ENCODE results near the gene RETREG3. TPM values are rescaled to one million over a fixed set of nuclear protein-coding genes. Genes with fewer than 3 reads are reported as not detected.
"Not testable (repeated sequence)": the region's sequence is repeated elsewhere in the genome, so short reads cannot be mapped to it uniquely, and the experiment has no call there.

The RETREG3 gene
- total RNA-seq, 1 donor from 2014 or later: 21.4 TPM

GRCh38 chr17:42618442-42619150, 9.4 kb upstream of the RETREG3 start:
- ATAC-seq (ENCODE audit: poor library complexity) (peak; percentile 95), DNase-seq (peak; percentile 72)
- intact Hi-C loops (cut with DNase I): no loop called here

GRCh38 chr17:42617956-42618431, 8.8 kb upstream of the RETREG3 start:
- intact Hi-C loops (cut with DNase I): no loop called here
- ATAC-seq (ENCODE audit: poor library complexity): peak; percentile 32
- DNase-seq: no peak

- ATAC-seq (ENCODE audit: poor library complexity) (no peak), DNase-seq (no peak)
- intact Hi-C loops (cut with DNase I): no loop called here
Measured at GRCh38 chr17:42613699-42614295, 4.6 kb upstream of the RETREG3 start.

- intact Hi-C loops (cut with DNase I): no loop called here
- DNase-seq (no peak), ATAC-seq (ENCODE audit: poor library complexity) (no peak)
Measured at GRCh38 chr17:42612013-42612412, 2.8 kb upstream of the RETREG3 start.

- peak; percentile 29 for ATAC-seq (ENCODE audit: poor library complexity)
- DNase-seq: not testable (repeated sequence)
- intact Hi-C loops (cut with DNase I): loop anchor here (5.0 kb wide), 1 partner anchor 67 kb away; the partner anchor contains the start of gene PLEKHH3
Measured at GRCh38 chr17:42609814-42610801, 934 bp upstream of the RETREG3 start.

- peak; percentile 48 for DNase-seq
- ATAC-seq (ENCODE audit: poor library complexity): peak; percentile 68
- intact Hi-C loops (cut with DNase I): loop anchor here (5.0 kb wide), 1 partner anchor 69 kb away; the partner anchor contains the start of gene PLEKHH3
Measured at GRCh38 chr17:42608305-42609181, 631 bp downstream of the RETREG3 start.

GRCh38 chr17:42607769-42608168, 1.4 kb downstream of the RETREG3 start:
- ATAC-seq (ENCODE audit: poor library complexity) (no peak), DNase-seq (no peak)
- intact Hi-C loops (cut with DNase I): loop anchor here (5.0 kb wide), 1 partner anchor 70 kb away; the partner anchor contains the start of gene PLEKHH3

- ATAC-seq (ENCODE audit: poor library complexity) (no peak), DNase-seq (no peak)
- intact Hi-C loops (cut with DNase I): no loop called here
Measured at GRCh38 chr17:42603318-42603717, 5.9 kb downstream of the RETREG3 start.

GRCh38 chr17:42598905-42599304, 10.3 kb downstream of the RETREG3 start:
- ATAC-seq (ENCODE audit: poor library complexity): peak; percentile 90
- no peak for DNase-seq
- intact Hi-C loops (cut with DNase I): no loop called here

- intact Hi-C loops (cut with DNase I): no loop called here
- no peak for ATAC-seq (ENCODE audit: poor library complexity)
- no peak for DNase-seq
Measured at GRCh38 chr17:42596386-42596785, 12.8 kb downstream of the RETREG3 start.

GRCh38 chr17:42591411-42591810, 17.8 kb downstream of the RETREG3 start:
- DNase-seq (no peak), ATAC-seq (ENCODE audit: poor library complexity) (no peak)
- intact Hi-C loops (cut with DNase I): no loop called here

- DNase-seq (no peak), ATAC-seq (ENCODE audit: poor library complexity) (no peak)
- intact Hi-C loops (cut with DNase I): no loop called here
Measured at GRCh38 chr17:42590886-42591285, 18.3 kb downstream of the RETREG3 start.

- intact Hi-C loops (cut with DNase I): loop anchor here (5.0 to 10.0 kb wide), 2 partner anchors 96 to 178 kb away; partner anchors contain the start of genes CCR10, CNTNAP1 and RAMP2
- DNase-seq (no peak), ATAC-seq (ENCODE audit: poor library complexity) (no peak)
Measured at GRCh38 chr17:42586514-42587230, 22.5 kb downstream of the RETREG3 start.

GRCh38 chr17:42585353-42585752, 23.8 kb downstream of the RETREG3 start:
- intact Hi-C loops (cut with DNase I): loop anchor here (5.0 to 10.0 kb wide), 2 partner anchors 97 to 179 kb away; partner anchors contain the start of genes CCR10, CNTNAP1 and RAMP2
- peak; percentile 69 for ATAC-seq (ENCODE audit: poor library complexity)
- no peak for DNase-seq

GRCh38 chr17:42584880-42585279, 24.3 kb downstream of the RETREG3 start:
- ATAC-seq (ENCODE audit: poor library complexity) (peak; percentile 13), DNase-seq (no peak)
- intact Hi-C loops (cut with DNase I): loop anchor here (5.0 to 10.0 kb wide), 2 partner anchors 97 to 180 kb away; partner anchors contain the start of genes CCR10, CNTNAP1 and RAMP2

GRCh38 chr17:42581744-42582270, 27.4 kb downstream of the RETREG3 start:
- intact Hi-C loops (cut with DNase I): loop anchor here (10.0 kb wide), 1 partner anchor 183 kb away; the partner anchor contains the start of gene RAMP2
- DNase-seq (no peak), ATAC-seq (ENCODE audit: poor library complexity) (no peak)
